ENCODE measurements around the gene PRIMPOL.
A peak's percentile ranks its signal among the peaks of the same experiment; 100 is the strongest.
"Not testable (repeated sequence)": the region's sequence is repeated elsewhere in the genome, so short reads cannot be mapped to it uniquely, and the experiment has no call there.

PRIMPOL gene

DNA sequence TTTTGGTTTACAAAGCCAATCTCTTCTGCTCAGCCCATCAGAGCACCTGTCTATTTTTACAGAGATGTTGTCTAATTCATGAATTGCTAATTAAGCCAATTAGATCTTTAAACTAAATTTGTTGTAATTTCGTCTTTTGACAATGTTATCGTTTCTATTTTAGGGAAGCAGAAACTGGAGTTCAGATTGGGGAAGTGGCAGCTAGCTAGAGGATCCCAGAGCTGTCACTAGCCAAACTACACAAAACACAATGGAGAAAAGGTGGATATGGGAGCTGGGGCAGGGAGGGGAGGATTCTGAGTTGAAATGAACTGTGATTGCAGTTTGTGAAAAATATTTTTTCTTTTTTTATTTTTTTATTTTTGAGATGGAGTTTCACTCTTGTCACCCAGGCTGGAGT is 36.1 kb upstream of the PRIMPOL start:
- Histone ChIP-seq H3K79me1 (ENCODE audit: low read length) (no peaks in the 10 kb centered on the region), H2AK5ac (ENCODE audit: low read length) (no peak overlapping the region)
- no CpG with 5 or more reads among the region's 2 CpGs for WGBS (ENCODE audit: extremely low coverage, insufficient coverage, low lambda C conversion rate)

GRCh38 chr4:184614509-184614908 is 35.0 kb upstream of the PRIMPOL start:
- Histone ChIP-seq H4K8ac (ENCODE audit: low read depth, low read length) (no peak overlapping the region), H3K4ac (ENCODE audit: low read depth, low read length) (no peak overlapping the region), H3K9ac (ENCODE audit: low read length) (no peak overlapping the region), H3K23ac (ENCODE audit: low read length) (no peak overlapping the region), H2AK5ac (ENCODE audit: low read length) (no peak overlapping the region), H4K5ac (ENCODE audit: low read length) (no peak overlapping the region), H3K79me2 (ENCODE audit: control insufficient read depth, insufficient read depth, low read length) (no peaks in the 10 kb centered on the region), H3K27me3 (ENCODE audit: insufficient read depth, low read length, poor library complexity) (no peaks in the 10 kb centered on the region), H3K27ac (ENCODE audit: low read depth, low read length) (no peak overlapping the region), H3K56ac (ENCODE audit: low read length) (no peak overlapping the region), H3K36me3 (ENCODE audit: control insufficient read depth, insufficient read depth, low read length) (no peaks in the 10 kb centered on the region), H3K18ac (ENCODE audit: low read length) (no peak overlapping the region), H3K4me3 (ENCODE audit: low read length) (no peak overlapping the region), H3K4me2 (ENCODE audit: low read length) (no peak overlapping the region), H3K4me1 (ENCODE audit: control insufficient read depth, low read depth, low read length) (no peaks in the 10 kb centered on the region), H2BK5ac (ENCODE audit: low read length) (no peak overlapping the region), H2BK120ac (ENCODE audit: low read depth, low read length) (no peak overlapping the region), H3K79me1 (ENCODE audit: low read length) (no peaks in the 10 kb centered on the region), H2BK15ac (replicated peaks; ENCODE audit: low read depth) (no peak overlapping the region)
- WGBS (ENCODE audit: extremely low coverage, insufficient coverage, low lambda C conversion rate), result no CpG with 5 or more reads among the region's 3 CpGs
- no peak for DNase-seq

More for the DNA sequence above, 36.1 kb upstream of the PRIMPOL start:
- no peak overlapping the region for H4K5ac ChIP-seq (ENCODE audit: low read length)
- no peaks in the 10 kb centered on the region for H3K27me3 ChIP-seq (ENCODE audit: insufficient read depth, low read length, poor library complexity)
- no peak overlapping the region for H3K4me3 ChIP-seq (ENCODE audit: low read length)
- no peaks in the 10 kb centered on the region for H3K4me1 ChIP-seq (ENCODE audit: control insufficient read depth, low read depth, low read length)
- H3K4me2 ChIP-seq (ENCODE audit: low read length), result no peak overlapping the region
- no peak overlapping the region for H2BK5ac ChIP-seq (ENCODE audit: low read length)
- no peak overlapping the region for H2BK15ac ChIP-seq (replicated peaks; ENCODE audit: low read depth)
- no peak overlapping the region for H3K4ac ChIP-seq (ENCODE audit: low read depth, low read length)
- no peaks in the 10 kb centered on the region for H3K36me3 ChIP-seq (ENCODE audit: control insufficient read depth, insufficient read depth, low read length)
- H3K18ac ChIP-seq (ENCODE audit: low read length), result no peak overlapping the region
- no peak for DNase-seq
- H3K9ac ChIP-seq (ENCODE audit: low read length), result no peak overlapping the region
- no peak overlapping the region for H3K27ac ChIP-seq (ENCODE audit: low read depth, low read length)
- no peak overlapping the region for H3K23ac ChIP-seq (ENCODE audit: low read length)
- H2BK120ac ChIP-seq (ENCODE audit: low read depth, low read length), result no peak overlapping the region
- H3K79me2 ChIP-seq (ENCODE audit: control insufficient read depth, insufficient read depth, low read length), result no peaks in the 10 kb centered on the region
- H3K56ac ChIP-seq (ENCODE audit: low read length), result no peak overlapping the region
- H4K8ac ChIP-seq (ENCODE audit: low read depth, low read length), result no peak overlapping the region

DNA sequence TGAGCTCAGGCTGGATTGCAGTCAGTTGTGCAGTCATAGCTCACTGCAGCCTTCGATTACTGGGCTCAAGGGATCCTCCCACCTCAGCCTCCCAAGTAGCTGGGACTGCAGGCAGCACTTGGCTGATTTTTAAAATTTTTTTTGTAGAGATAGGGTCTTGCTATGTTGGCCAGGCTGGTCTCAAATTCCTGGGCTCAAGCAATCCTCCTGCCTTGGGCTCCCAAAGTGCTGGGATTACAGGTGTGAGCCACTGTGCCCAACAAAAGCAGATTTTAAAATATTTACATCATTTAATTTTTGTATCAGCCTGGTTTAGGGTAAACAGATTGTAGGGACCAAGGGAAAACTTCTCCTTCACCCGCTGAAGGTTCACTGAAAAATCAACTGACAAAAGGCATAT is 33.4 kb upstream of the PRIMPOL start:
- not testable (repeated sequence) for H3K18ac ChIP-seq (ENCODE audit: low read length); H3K27me3 ChIP-seq (ENCODE audit: insufficient read depth, low read length, poor library complexity); H3K27ac ChIP-seq (ENCODE audit: low read depth, low read length); H3K56ac ChIP-seq (ENCODE audit: low read length); H3K4me1 ChIP-seq (ENCODE audit: control insufficient read depth, low read depth, low read length); H2BK120ac ChIP-seq (ENCODE audit: low read depth, low read length); H4K5ac ChIP-seq (ENCODE audit: low read length); H3K36me3 ChIP-seq (ENCODE audit: control insufficient read depth, insufficient read depth, low read length); H3K4ac ChIP-seq (ENCODE audit: low read depth, low read length); H2AK5ac ChIP-seq (ENCODE audit: low read length); H4K8ac ChIP-seq (ENCODE audit: low read depth, low read length); H3K79me1 ChIP-seq (ENCODE audit: low read length); H3K79me2 ChIP-seq (ENCODE audit: control insufficient read depth, insufficient read depth, low read length); H2BK5ac ChIP-seq (ENCODE audit: low read length); H3K9ac ChIP-seq (ENCODE audit: low read length); DNase-seq; H3K4me3 ChIP-seq (ENCODE audit: low read length); H2BK15ac ChIP-seq (replicated peaks; ENCODE audit: low read depth); H3K23ac ChIP-seq (ENCODE audit: low read length); H3K4me2 ChIP-seq (ENCODE audit: low read length)
- no CpG with 5 or more reads among the region's 2 CpGs for WGBS (ENCODE audit: extremely low coverage, insufficient coverage, low lambda C conversion rate)

- no peaks in the 10 kb centered on the region for H3K79me1 ChIP-seq (ENCODE audit: low read length)
- H2AK5ac ChIP-seq (ENCODE audit: low read length), result no peak overlapping the region
- no peak overlapping the region for H3K4ac ChIP-seq (ENCODE audit: low read depth, low read length)
- H3K18ac ChIP-seq (ENCODE audit: low read length), result no peak overlapping the region
- H3K27ac ChIP-seq (ENCODE audit: low read depth, low read length), result no peak overlapping the region
- no peak overlapping the region for H2BK120ac ChIP-seq (ENCODE audit: low read depth, low read length)
- H2BK15ac ChIP-seq (replicated peaks; ENCODE audit: low read depth), result no peak overlapping the region
- no peak overlapping the region for H2BK5ac ChIP-seq (ENCODE audit: low read length)
- no peak overlapping the region for H4K8ac ChIP-seq (ENCODE audit: low read depth, low read length)
- no peaks in the 10 kb centered on the region for H3K4me1 ChIP-seq (ENCODE audit: control insufficient read depth, low read depth, low read length)
- no peak for DNase-seq
- no peaks in the 10 kb centered on the region for H3K36me3 ChIP-seq (ENCODE audit: control insufficient read depth, insufficient read depth, low read length)
- no peak overlapping the region for H3K56ac ChIP-seq (ENCODE audit: low read length)
- H3K4me3 ChIP-seq (ENCODE audit: low read length), result no peak overlapping the region
- no peak overlapping the region for H3K4me2 ChIP-seq (ENCODE audit: low read length)
- H4K5ac ChIP-seq (ENCODE audit: low read length), result no peak overlapping the region
- H3K79me2 ChIP-seq (ENCODE audit: control insufficient read depth, insufficient read depth, low read length), result no peaks in the 10 kb centered on the region
- no peak overlapping the region for H3K23ac ChIP-seq (ENCODE audit: low read length)
- no peak overlapping the region for H3K9ac ChIP-seq (ENCODE audit: low read length)
- no CpG with 5 or more reads among the region's 12 CpGs for WGBS (ENCODE audit: extremely low coverage, insufficient coverage, low lambda C conversion rate)
- no peaks in the 10 kb centered on the region for H3K27me3 ChIP-seq (ENCODE audit: insufficient read depth, low read length, poor library complexity)
Measured at GRCh38 chr4:184616633-184617551, 32.6 kb upstream of the PRIMPOL start.

DNA sequence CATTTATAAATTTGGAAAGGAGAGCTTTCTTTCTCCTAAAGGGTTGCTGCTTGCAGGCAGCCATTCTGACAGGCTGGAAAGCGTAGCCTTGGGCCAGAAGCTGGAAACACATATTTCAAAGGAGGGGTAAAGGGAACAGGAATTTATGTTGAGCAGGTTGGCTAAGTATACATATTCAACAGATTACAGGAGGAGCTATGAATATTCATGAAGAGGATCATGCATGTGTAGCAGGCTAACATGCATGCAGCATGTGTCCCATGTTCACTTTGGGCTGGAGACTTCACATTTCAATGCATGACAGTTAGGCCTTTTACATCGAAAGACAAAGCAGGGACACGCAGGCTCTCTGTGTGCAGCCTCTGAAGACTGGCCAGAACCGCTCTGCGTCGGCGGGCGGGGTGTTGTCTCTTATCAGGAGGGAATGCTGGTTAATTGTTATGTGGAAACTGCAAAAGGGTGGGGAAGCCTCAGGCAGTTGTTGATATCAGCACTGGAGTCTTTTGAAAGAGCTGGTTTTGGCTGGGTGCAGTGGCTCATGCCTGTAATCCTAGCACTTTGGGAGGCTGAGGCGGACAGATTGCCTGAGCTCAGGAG is 31.8 kb upstream of the PRIMPOL start:
- DNase-seq, result peak; percentile 76
- Histone ChIP-seq H4K5ac (ENCODE audit: low read length) (no peak overlapping the region), H2BK15ac (replicated peaks; ENCODE audit: low read depth) (no peak overlapping the region), H2BK120ac (ENCODE audit: low read depth, low read length) (no peak overlapping the region), H3K4me1 (ENCODE audit: control insufficient read depth, low read depth, low read length) (no peaks in the 10 kb centered on the region), H3K9ac (ENCODE audit: low read length) (no peak overlapping the region), H4K8ac (ENCODE audit: low read depth, low read length) (no peak overlapping the region), H3K27me3 (ENCODE audit: insufficient read depth, low read length, poor library complexity) (no peaks in the 10 kb centered on the region), H3K4me3 (ENCODE audit: low read length) (no peak overlapping the region), H2BK5ac (ENCODE audit: low read length) (no peak overlapping the region), H3K23ac (ENCODE audit: low read length) (no peak overlapping the region), H3K36me3 (ENCODE audit: control insufficient read depth, insufficient read depth, low read length) (no peaks in the 10 kb centered on the region), H3K4me2 (ENCODE audit: low read length) (no peak overlapping the region), H2AK5ac (ENCODE audit: low read length) (no peak overlapping the region), H3K4ac (ENCODE audit: low read depth, low read length) (no peak overlapping the region), H3K56ac (ENCODE audit: low read length) (no peak overlapping the region), H3K27ac (ENCODE audit: low read depth, low read length) (no peak overlapping the region), H3K18ac (ENCODE audit: low read length) (no peak overlapping the region), H3K79me2 (ENCODE audit: control insufficient read depth, insufficient read depth, low read length) (no peaks in the 10 kb centered on the region), H3K79me1 (ENCODE audit: low read length) (no peaks in the 10 kb centered on the region)
- no CpG with 5 or more reads among the region's 9 CpGs for WGBS (ENCODE audit: extremely low coverage, insufficient coverage, low lambda C conversion rate)
